Keratinocyte (primary cell): ENCODE results near the gene CDK14. TPM values are rescaled to one million over a fixed set of nuclear protein-coding genes. Genes with fewer than 3 reads are reported as not detected.

ENCODE experiments used
- DNase-seq: peaks from one replicate; pipeline ENCODE4 v3.0.0-alpha.2; 2011; ENCODE audit warnings: low read depth, missing footprints, low spot score
- FAIRE-seq: peaks from 2 replicates; lab custom pipeline; 2011; peaks lifted over from hg19 to GRCh38; lab: Jason Lieb, UNC
- H2AFZ ChIP-seq: 2 replicates; pipeline ENCODE4 v1.6.0; 2012; ENCODE audit warnings: low read length, control low read depth, inconsistent platforms; ENCODE audit not compliant: control insufficient read depth
- H3K27ac ChIP-seq: 2 replicates; pipeline ENCODE4 v1.5.1; 2011; ENCODE audit warnings: low read length; ENCODE audit not compliant: control insufficient read depth, insufficient read depth
- H3K27me3 ChIP-seq: 3 replicates; pipeline ENCODE4 v1.6.0; 2011; ENCODE audit warnings: low read length; ENCODE audit not compliant: control insufficient read depth, insufficient read depth; ENCODE audit errors: extremely low read depth
- H3K36me3 ChIP-seq, 2 experiments: 2 replicates in 1 of 2; 3 replicates in 1 of 2; pipeline ENCODE4 v1.5.1; 2011; ENCODE audit warnings: low read length in 2 of 2, mild to moderate bottlenecking in 1 of 2; ENCODE audit not compliant: control insufficient read depth in 2 of 2, insufficient read depth in 2 of 2; ENCODE audit errors: extremely low read depth in 1 of 2
- H3K4me1 ChIP-seq: 3 replicates; pipeline ENCODE4 v1.5.1; 2011; ENCODE audit warnings: low read length; ENCODE audit not compliant: control insufficient read depth, insufficient read depth; ENCODE audit errors: extremely low read depth
- H3K4me2 ChIP-seq: 3 replicates; pipeline ENCODE4 v1.6.0; 2011; ENCODE audit warnings: low read depth, low read length; ENCODE audit not compliant: control insufficient read depth, insufficient read depth; ENCODE audit errors: extremely low read depth
- H3K4me3 ChIP-seq, 3 experiments: fragments of 200-600 bp in 1 of 3; sonication (generic) in 1 of 3; 2 replicates in 2 of 3; 3 replicates in 1 of 3; pipeline ENCODE4 v1.5.1; 2011 to 2016; ENCODE audit warnings: low read length in 3 of 3, mild to moderate bottlenecking in 3 of 3, control low read depth in 2 of 3, inconsistent platforms in 1 of 3, low read depth in 1 of 3, mixed read lengths in 1 of 3, mixed run types in 1 of 3, moderate library complexity in 1 of 3; ENCODE audit not compliant: control insufficient read depth in 2 of 3, insufficient read depth in 2 of 3; ENCODE audit errors: extremely low read depth in 1 of 3
- H3K79me2 ChIP-seq: 2 replicates; pipeline ENCODE4 v1.6.0; 2012; ENCODE audit warnings: low read length; ENCODE audit not compliant: control insufficient read depth, insufficient read depth
- H3K9ac ChIP-seq: 3 replicates; pipeline ENCODE4 v1.6.0; 2011; ENCODE audit warnings: low read length; ENCODE audit not compliant: control insufficient read depth, insufficient read depth; ENCODE audit errors: extremely low read depth
- H3K9me1 ChIP-seq: 3 replicates; pipeline ENCODE4 v1.6.0; 2011; ENCODE audit warnings: low read length; ENCODE audit not compliant: control insufficient read depth, insufficient read depth; ENCODE audit errors: extremely low read depth
- H3K9me3 ChIP-seq: 2 replicates; pipeline ENCODE4 v1.5.1; 2012; ENCODE audit warnings: low read depth, low read length; ENCODE audit not compliant: control insufficient read depth
- H4K20me1 ChIP-seq: 3 replicates; pipeline ENCODE4 v1.6.0; 2011; ENCODE audit warnings: low read length; ENCODE audit not compliant: control insufficient read depth, insufficient read depth; ENCODE audit errors: extremely low read depth
- EZH2 ChIP-seq: IDR thresholded peaks from one replicate; pipeline ENCODE4 v1.6.1; 2012; ENCODE audit warnings: inconsistent platforms, mild to moderate bottlenecking, low read length, moderate library complexity
- dilution Hi-C: fragments of 300-500 bp; cut with MboI; formaldehyde crosslinking; loops from one replicate; pipeline ENCODE4 v1.7.0; 2020; ENCODE audit warnings: low sequenced_read_pairs; ENCODE audit not compliant: extremely low pct_ligation_motif_present
- polyA plus RNA-seq, 5 experiments: library from polyadenylated mRNA; depleted of rRNA in 3 of 5; stranded (reverse) in 3 of 5; stranded (forward) in 1 of 5; unstranded in 1 of 5; fragments of >200 nt; gene quantifications; 1 replicate in 1 of 5; 2 replicates in 3 of 5; 3 replicates in 1 of 5; pipeline versions ENCODE4 v1.2.1 to v1.2.3, GENCODE V29; 2011 to 2012; ENCODE audit warnings: missing spikeins in 2 of 5, low read depth in 1 of 5, low replicate concordance in 1 of 5
- TF ChIP-seq, protein P1 (sequence below), 3 experiments: IDR thresholded peaks in 1 of 3; conservative IDR thresholded peaks in 1 of 3; optimal IDR thresholded peaks in 1 of 3; 2 replicates in 2 of 3; 3 replicates in 1 of 3; pipeline versions ENCODE3 to v1.5.1; 2011; ENCODE audit warnings: low read length in 3 of 3, mild to moderate bottlenecking in 3 of 3, moderate library complexity in 2 of 3, control low read depth in 1 of 3, inconsistent platforms in 1 of 3; ENCODE audit not compliant: insufficient read depth in 2 of 3; ENCODE audit errors: extremely low read depth in 1 of 3

Gene CDK14
- polyA plus RNA-seq, 1 donor (not counting 4 experiments of a cell fraction or from before 2014, with no cell fraction given): 4.0 TPM

DNA sequence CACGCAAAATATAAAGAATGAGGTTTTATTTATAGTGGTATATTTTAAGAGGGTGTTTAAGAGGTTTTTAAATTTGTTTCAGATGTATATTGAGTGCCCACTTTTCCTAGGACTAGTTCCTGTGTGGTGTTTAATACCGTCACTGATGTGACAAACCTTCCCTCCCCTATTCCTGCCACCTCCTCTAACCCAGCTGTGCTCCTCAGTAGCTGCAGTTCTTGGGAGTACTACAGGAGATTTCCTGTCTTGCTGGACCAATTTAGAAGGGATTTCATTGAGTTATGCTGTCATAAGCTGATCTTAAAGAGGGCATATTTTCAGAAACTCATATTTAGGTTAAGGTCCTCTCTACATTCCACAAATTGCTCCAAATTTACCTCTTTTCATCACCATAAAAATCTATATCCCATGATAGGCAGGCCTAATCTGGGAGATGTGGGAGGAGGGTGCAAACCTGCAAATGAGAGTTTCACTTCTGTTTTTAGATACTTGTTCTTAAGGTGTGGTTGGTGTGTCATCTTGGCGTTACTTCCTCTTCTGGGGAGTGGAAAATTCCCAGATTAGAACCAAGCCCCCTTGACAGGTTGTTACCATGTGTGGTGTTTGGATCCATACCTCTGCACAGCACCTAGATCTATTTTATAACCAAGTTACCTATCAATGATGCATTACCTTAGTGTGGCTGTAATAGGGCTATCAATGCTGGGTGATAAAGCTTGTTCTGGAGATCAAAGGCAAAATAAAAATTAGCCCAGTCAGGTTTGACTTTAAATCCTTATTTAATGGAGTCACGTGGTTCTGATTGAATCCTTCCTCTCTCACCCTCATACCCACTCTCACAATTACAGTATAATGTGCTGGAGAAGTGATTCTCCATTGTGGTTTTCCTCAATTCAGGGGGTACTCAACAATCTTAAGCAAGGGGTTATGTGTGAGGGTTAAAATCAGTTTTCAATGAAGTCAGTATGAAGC, 141.1 kb downstream of the CDK14 start:
- H3K4me3 ChIP-seq: no peak overlapping the region
- no peaks in the 10 kb centered on the region for H4K20me1 ChIP-seq
- H3K9me1 ChIP-seq: no peaks in the 10 kb centered on the region
- H3K9ac ChIP-seq: no peak overlapping the region
- no peak overlapping the region for H3K27ac ChIP-seq
- DNase-seq (no peak), FAIRE-seq (no peak)
- H3K36me3 ChIP-seq: peaks cover 0 to 1% of the 10 kb centered on the region in 2 experiments
- TF ChIP-seq EZH2: no peak
- TF ChIP-seq, protein P1, sequence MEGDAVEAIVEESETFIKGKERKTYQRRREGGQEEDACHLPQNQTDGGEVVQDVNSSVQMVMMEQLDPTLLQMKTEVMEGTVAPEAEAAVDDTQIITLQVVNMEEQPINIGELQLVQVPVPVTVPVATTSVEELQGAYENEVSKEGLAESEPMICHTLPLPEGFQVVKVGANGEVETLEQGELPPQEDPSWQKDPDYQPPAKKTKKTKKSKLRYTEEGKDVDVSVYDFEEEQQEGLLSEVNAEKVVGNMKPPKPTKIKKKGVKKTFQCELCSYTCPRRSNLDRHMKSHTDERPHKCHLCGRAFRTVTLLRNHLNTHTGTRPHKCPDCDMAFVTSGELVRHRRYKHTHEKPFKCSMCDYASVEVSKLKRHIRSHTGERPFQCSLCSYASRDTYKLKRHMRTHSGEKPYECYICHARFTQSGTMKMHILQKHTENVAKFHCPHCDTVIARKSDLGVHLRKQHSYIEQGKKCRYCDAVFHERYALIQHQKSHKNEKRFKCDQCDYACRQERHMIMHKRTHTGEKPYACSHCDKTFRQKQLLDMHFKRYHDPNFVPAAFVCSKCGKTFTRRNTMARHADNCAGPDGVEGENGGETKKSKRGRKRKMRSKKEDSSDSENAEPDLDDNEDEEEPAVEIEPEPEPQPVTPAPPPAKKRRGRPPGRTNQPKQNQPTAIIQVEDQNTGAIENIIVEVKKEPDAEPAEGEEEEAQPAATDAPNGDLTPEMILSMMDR (optimal IDR thresholded peaks at IDR 0.05 in 1 of 3, IDR thresholded peaks at IDR 0.05 in 1 of 3, conservative IDR thresholded peaks at IDR 0.05 in 1 of 3; ENCODE audit: extremely low read depth in 1 of 3, insufficient read depth in 2 of 3, low read length in 3 of 3): no peak
- H3K4me1 ChIP-seq: no peaks in the 10 kb centered on the region
- no peaks in the 10 kb centered on the region for H3K79me2 ChIP-seq
- H3K27me3 ChIP-seq: no peaks in the 10 kb centered on the region
- H2AFZ ChIP-seq: no peak overlapping the region
- dilution Hi-C loops: no loop called here
- no peak overlapping the region for H3K4me2 ChIP-seq
- H3K9me3 ChIP-seq: no peaks in the 10 kb centered on the region

DNA sequence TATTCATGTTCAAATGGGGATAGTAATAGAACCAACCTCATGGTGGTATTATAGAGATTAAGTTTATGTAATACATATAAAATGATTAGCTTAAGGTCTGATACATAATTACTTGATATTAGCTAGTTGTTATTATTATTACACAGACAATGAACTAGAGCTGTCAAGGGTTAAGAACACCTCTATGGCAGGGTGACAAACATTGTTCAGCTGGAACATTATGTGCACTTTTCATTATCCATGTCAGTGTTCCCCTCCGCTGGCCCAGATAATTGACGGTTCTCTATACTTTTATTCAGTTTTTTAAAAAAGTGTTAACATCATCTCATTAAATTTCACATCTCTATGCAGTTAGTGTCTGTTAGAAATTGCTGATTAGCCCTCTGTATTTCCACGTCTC, 142.1 kb downstream of the CDK14 start:
- H3K4me1 ChIP-seq: no peaks in the 10 kb centered on the region
- H3K27ac ChIP-seq: no peak overlapping the region
- H3K36me3 ChIP-seq: peaks cover 0 to 1% of the 10 kb centered on the region in 2 experiments
- no peak overlapping the region for H3K4me2 ChIP-seq
- H3K4me3 ChIP-seq: no peak overlapping the region
- FAIRE-seq: no peak
- H4K20me1 ChIP-seq: no peaks in the 10 kb centered on the region
- no peaks in the 10 kb centered on the region for H3K27me3 ChIP-seq
- no peaks in the 10 kb centered on the region for H3K9me3 ChIP-seq
- H3K79me2 ChIP-seq: no peaks in the 10 kb centered on the region
- TF ChIP-seq EZH2: no peak
- TF ChIP-seq, protein P1 (optimal IDR thresholded peaks at IDR 0.05 in 1 of 3, IDR thresholded peaks at IDR 0.05 in 1 of 3, conservative IDR thresholded peaks at IDR 0.05 in 1 of 3; ENCODE audit: extremely low read depth in 1 of 3, insufficient read depth in 2 of 3, low read length in 3 of 3): no peak
- no peak for DNase-seq
- no peak overlapping the region for H3K9ac ChIP-seq
- H2AFZ ChIP-seq: no peak overlapping the region
- dilution Hi-C loops: no loop called here
- H3K9me1 ChIP-seq: no peaks in the 10 kb centered on the region
